GM12891 (cell line): Measurements from ENCODE around the gene CNTD1.

Source experiments
- POLR2A ChIP-seq: IDR thresholded peaks from 2 replicates; pipeline ENCODE4 v1.6.1; 2011; ENCODE audit warnings: low read depth, low read length, control low read depth
- POLR2AphosphoS5 ChIP-seq: IDR thresholded peaks from 2 replicates; pipeline ENCODE4 v1.6.1; 2011; ENCODE audit warnings: low read depth, low read length, control low read depth
- SPI1 ChIP-seq: IDR thresholded peaks from 2 replicates; pipeline ENCODE4 v1.6.1; 2011; ENCODE audit warnings: low read depth, low read length, control low read depth
- TAF1 ChIP-seq: IDR thresholded peaks from 2 replicates; pipeline ENCODE4 v1.6.1; 2011; ENCODE audit warnings: low read depth, low read length, control low read depth

DNA sequence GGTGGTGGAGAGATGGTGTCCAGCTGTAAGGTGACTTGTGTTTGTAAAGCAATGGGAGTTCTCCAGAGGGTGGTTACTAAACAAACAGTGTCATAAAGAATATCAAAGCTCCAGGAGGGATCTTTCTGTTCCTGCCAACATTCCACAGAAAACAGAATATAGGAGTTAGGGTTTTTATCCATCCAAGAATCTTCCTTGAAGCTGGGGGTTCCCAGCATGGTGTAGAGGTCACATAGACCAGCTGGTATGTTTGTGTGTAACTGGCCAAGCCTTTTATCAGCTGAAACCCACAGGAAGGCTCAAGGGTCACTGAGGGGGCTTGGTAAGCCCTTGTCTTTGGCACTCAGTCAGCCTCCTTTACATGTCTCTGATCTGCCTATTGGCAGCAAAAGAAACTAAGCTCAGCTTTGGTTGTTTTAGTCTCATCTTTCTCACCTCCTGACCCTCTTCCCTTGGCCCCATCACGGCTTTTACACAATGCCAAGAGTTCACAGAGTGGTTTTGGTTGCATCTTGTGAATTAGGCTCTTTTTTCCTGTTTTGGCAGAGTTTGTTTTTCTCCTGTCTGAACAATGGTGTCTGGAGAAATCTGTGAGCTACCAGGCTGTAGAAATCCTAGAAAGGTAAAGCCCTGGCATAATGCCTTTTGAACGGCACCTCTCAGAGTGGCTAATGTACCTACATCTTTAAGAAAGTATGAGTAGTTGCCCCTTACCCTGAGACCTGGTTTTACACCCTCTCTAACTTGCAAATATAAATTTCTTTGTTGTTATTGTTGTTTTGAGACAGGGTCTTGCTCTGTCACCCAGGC is 4.6 kb downstream of the CNTD1 start:
- TF ChIP-seq POLR2A (no peak), SPI1 (no peak), TAF1 (no peak), POLR2AphosphoS5 (no peak)
